Measurements from ENCODE around the gene ZFYVE21.

GRCh38 chr14:103770902-103771301 is 55.3 kb downstream of the ZFYVE21 start:
- TF ChIP-seq, protein P1, sequence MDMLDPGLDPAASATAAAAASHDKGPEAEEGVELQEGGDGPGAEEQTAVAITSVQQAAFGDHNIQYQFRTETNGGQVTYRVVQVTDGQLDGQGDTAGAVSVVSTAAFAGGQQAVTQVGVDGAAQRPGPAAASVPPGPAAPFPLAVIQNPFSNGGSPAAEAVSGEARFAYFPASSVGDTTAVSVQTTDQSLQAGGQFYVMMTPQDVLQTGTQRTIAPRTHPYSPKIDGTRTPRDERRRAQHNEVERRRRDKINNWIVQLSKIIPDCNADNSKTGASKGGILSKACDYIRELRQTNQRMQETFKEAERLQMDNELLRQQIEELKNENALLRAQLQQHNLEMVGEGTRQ (CRISPR knock-in tag; IDR thresholded peaks at IDR 0.05), result no peak
- TF ChIP-seq ZNF219 (CRISPR knock-in tag; IDR thresholded peaks at IDR 0.05; ENCODE audit: borderline replicate concordance) (no peak), TEAD4 (CRISPR knock-in tag; IDR thresholded peaks at IDR 0.05) (no peak), ZNF512 (CRISPR knock-in tag; IDR thresholded peaks at IDR 0.05; ENCODE audit: borderline replicate concordance) (no peak), E2F4 (CRISPR knock-in tag; IDR thresholded peaks at IDR 0.05; ENCODE audit: borderline replicate concordance, low read depth) (no peak), MAX (CRISPR knock-in tag; IDR thresholded peaks at IDR 0.05) (no peak), MYBL2 (CRISPR knock-in tag; IDR thresholded peaks at IDR 0.05) (no peak)
- TF ChIP-seq, protein P2, sequence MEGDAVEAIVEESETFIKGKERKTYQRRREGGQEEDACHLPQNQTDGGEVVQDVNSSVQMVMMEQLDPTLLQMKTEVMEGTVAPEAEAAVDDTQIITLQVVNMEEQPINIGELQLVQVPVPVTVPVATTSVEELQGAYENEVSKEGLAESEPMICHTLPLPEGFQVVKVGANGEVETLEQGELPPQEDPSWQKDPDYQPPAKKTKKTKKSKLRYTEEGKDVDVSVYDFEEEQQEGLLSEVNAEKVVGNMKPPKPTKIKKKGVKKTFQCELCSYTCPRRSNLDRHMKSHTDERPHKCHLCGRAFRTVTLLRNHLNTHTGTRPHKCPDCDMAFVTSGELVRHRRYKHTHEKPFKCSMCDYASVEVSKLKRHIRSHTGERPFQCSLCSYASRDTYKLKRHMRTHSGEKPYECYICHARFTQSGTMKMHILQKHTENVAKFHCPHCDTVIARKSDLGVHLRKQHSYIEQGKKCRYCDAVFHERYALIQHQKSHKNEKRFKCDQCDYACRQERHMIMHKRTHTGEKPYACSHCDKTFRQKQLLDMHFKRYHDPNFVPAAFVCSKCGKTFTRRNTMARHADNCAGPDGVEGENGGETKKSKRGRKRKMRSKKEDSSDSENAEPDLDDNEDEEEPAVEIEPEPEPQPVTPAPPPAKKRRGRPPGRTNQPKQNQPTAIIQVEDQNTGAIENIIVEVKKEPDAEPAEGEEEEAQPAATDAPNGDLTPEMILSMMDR (IDR thresholded peaks at IDR 0.05), result no peak
- TF ChIP-seq, protein P3, sequence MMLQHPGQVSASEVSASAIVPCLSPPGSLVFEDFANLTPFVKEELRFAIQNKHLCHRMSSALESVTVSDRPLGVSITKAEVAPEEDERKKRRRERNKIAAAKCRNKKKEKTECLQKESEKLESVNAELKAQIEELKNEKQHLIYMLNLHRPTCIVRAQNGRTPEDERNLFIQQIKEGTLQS (CRISPR knock-in tag; conservative IDR thresholded peaks at IDR 0.05), result no peak
